ENCODE measurements around the gene FAXDC2.

The FAXDC2 gene

DNA sequence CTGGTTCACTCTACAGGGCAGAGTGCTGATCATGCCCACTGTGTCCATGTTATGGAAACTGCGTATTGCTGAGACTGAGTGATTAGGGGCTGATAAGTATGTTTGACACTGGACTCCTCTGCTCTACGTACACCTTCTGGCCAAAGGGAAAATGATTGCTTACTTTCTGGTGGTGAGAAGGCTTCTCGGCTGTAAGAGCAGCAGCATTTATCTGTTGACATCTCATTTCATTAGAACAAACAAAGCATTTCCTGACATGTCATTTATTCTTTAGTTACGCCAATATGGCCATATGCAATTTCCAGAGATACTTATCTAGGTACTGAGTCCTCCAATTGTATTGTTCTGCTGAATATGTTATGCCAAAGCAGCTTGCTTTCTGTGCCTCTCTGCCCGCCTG is 5.6 kb downstream of the FAXDC2 start:
- no peaks in the 10 kb centered on the region for H3K79me2 ChIP-seq (ENCODE audit: control insufficient read depth, low read length)

DNA sequence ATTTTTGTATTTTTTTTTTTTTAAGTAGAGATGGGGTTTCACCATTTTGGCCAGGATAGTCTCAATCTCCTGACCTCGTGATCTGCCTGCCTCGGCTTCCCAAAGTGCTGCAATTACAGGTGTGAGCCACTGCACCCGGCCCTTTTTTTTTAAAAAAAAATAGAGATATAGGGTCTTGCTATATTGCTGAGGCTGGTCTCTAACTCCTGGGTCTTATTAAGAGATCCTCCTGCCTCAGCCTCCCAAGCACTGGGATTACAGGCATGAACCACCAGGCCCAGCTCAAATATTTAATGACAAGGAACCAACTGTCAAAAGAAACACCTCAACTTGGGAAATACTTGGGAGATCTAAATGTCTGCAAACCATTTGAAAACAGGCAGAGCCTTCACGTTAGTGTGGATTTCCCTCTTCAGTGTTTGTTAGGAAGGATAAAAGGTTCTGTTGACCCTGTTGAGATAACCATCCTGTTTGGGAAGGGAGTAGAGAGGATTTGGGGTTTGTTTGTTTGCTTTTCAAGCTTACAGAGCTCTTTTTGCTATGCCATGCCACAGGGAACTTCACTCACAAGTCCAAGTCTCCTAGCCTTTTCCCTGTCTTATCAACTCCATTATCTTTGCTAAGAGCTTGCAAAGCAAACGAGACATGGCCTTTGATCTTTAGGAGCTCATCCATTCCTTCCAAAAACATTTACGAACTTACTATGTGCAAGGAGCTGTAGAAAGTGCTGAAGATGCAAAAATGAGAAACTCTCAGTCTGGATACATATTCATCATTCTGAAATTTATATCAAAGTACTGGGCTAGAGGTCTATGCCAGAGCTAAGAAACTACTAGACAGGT is 7.5 kb downstream of the FAXDC2 start:
- no peaks in the 10 kb centered on the region for H4K20me1 ChIP-seq (ENCODE audit: control insufficient read depth, insufficient read depth, low read depth, low read length)
- no peaks in the 10 kb centered on the region for H3K36me3 ChIP-seq (ENCODE audit: control insufficient read depth, low read length)
- H3K79me2 ChIP-seq (ENCODE audit: control insufficient read depth, low read length) = no peaks in the 10 kb centered on the region
- H3K9me3 ChIP-seq (ENCODE audit: control insufficient read depth, insufficient read depth, low read length) = no peaks in the 10 kb centered on the region
- H3K4me1 ChIP-seq (ENCODE audit: control insufficient read depth, low read length) = no peaks in the 10 kb centered on the region
- no peaks in the 10 kb centered on the region for H3F3A ChIP-seq (ENCODE audit: control insufficient read depth, insufficient read depth)
- H3K27ac ChIP-seq (ENCODE audit: low read depth, low read length) = no peak overlapping the region
- H3K9me2 ChIP-seq (replicated peaks; ENCODE audit: control insufficient read depth, low read length) = no peaks in the 10 kb centered on the region
- no peak for TF ChIP-seq EZH2phosphoT487 (IDR thresholded peaks at IDR 0.05; ENCODE audit: borderline replicate concordance, low read length)
- TF ChIP-seq, protein P1, sequence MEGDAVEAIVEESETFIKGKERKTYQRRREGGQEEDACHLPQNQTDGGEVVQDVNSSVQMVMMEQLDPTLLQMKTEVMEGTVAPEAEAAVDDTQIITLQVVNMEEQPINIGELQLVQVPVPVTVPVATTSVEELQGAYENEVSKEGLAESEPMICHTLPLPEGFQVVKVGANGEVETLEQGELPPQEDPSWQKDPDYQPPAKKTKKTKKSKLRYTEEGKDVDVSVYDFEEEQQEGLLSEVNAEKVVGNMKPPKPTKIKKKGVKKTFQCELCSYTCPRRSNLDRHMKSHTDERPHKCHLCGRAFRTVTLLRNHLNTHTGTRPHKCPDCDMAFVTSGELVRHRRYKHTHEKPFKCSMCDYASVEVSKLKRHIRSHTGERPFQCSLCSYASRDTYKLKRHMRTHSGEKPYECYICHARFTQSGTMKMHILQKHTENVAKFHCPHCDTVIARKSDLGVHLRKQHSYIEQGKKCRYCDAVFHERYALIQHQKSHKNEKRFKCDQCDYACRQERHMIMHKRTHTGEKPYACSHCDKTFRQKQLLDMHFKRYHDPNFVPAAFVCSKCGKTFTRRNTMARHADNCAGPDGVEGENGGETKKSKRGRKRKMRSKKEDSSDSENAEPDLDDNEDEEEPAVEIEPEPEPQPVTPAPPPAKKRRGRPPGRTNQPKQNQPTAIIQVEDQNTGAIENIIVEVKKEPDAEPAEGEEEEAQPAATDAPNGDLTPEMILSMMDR (IDR thresholded peaks at IDR 0.05; ENCODE audit: low read depth, low read length, poor library complexity, severe bottlenecking) = no peak
- H3K4me2 ChIP-seq (ENCODE audit: low read length) = no peak overlapping the region
- no peaks in the 10 kb centered on the region for H3K27me3 ChIP-seq (ENCODE audit: control insufficient read depth, low read length)
- H3K4me3 ChIP-seq (ENCODE audit: low read length) = no peak overlapping the region

More for the DNA sequence above, 5.6 kb downstream of the FAXDC2 start:
- TF ChIP-seq EZH2phosphoT487 (IDR thresholded peaks at IDR 0.05; ENCODE audit: borderline replicate concordance, low read length) = no peak
- TF ChIP-seq, protein P1 (IDR thresholded peaks at IDR 0.05; ENCODE audit: low read depth, low read length, poor library complexity, severe bottlenecking) = no peak
- Histone ChIP-seq H3K4me1 (ENCODE audit: control insufficient read depth, low read length) (no peaks in the 10 kb centered on the region), H3K9me2 (replicated peaks; ENCODE audit: control insufficient read depth, low read length) (no peaks in the 10 kb centered on the region), H3F3A (ENCODE audit: control insufficient read depth, insufficient read depth) (0 out of 2 replicates have a peak, but pooled peaks cover 4% of the 10 kb centered on the region), H3K4me2 (ENCODE audit: low read length) (no peak overlapping the region), H3K36me3 (ENCODE audit: control insufficient read depth, low read length) (no peaks in the 10 kb centered on the region), H3K4me3 (ENCODE audit: low read length) (no peak overlapping the region), H3K9me3 (ENCODE audit: control insufficient read depth, insufficient read depth, low read length) (no peaks in the 10 kb centered on the region), H3K27ac (ENCODE audit: low read depth, low read length) (no peak overlapping the region), H4K20me1 (ENCODE audit: control insufficient read depth, insufficient read depth, low read depth, low read length) (no peaks in the 10 kb centered on the region), H3K27me3 (ENCODE audit: control insufficient read depth, low read length) (no peaks in the 10 kb centered on the region)

DNA sequence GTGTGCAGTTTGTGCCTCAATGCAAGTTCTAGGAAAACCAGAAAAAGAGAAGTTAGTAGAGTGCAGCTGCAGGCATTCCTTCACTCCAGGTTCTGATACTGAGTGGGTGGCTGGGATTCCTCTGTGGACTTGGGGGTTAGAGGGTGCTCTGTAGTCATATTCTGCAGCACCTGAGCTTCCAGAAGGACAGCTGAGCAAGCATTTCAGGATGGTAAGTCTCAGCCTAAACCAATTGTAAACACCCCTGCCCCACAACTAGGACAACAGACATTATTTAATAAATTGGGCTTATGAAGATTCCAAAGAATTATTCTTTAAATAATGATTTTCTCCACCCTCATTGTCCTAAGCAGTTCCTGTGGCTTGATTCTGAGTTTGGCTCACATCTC is 9.1 kb downstream of the FAXDC2 start:
- Histone ChIP-seq H3K4me2 (ENCODE audit: low read length) (no peak overlapping the region), H4K20me1 (ENCODE audit: control insufficient read depth, insufficient read depth, low read depth, low read length) (no peaks in the 10 kb centered on the region), H3K27ac (ENCODE audit: low read depth, low read length) (no peak overlapping the region), H3K36me3 (ENCODE audit: control insufficient read depth, low read length) (no peaks in the 10 kb centered on the region), H3K27me3 (ENCODE audit: control insufficient read depth, low read length) (no peaks in the 10 kb centered on the region), H3K9me3 (ENCODE audit: control insufficient read depth, insufficient read depth, low read length) (no peaks in the 10 kb centered on the region), H3F3A (ENCODE audit: control insufficient read depth, insufficient read depth) (no peaks in the 10 kb centered on the region), H3K9me2 (replicated peaks; ENCODE audit: control insufficient read depth, low read length) (no peaks in the 10 kb centered on the region), H3K4me1 (ENCODE audit: control insufficient read depth, low read length) (no peaks in the 10 kb centered on the region), H3K4me3 (ENCODE audit: low read length) (no peak overlapping the region), H3K79me2 (ENCODE audit: control insufficient read depth, low read length) (no peaks in the 10 kb centered on the region)
- TF ChIP-seq, protein P1 (IDR thresholded peaks at IDR 0.05; ENCODE audit: low read depth, low read length, poor library complexity, severe bottlenecking) = no peak
- TF ChIP-seq EZH2phosphoT487 (IDR thresholded peaks at IDR 0.05; ENCODE audit: borderline replicate concordance, low read length) = no peak
